OCI-LY7 (cell line): ENCODE measurements around the gene DRP2. TPM values are rescaled to one million over a fixed set of nuclear protein-coding genes. Genes with fewer than 3 reads are reported as not detected.

ENCODE experiments used
- BruUV-seq: library from RNA; stranded (reverse); fragments of 400-500 nt; replicated peaks from 2 replicates; lab custom pipeline; 2021; lab: Mats Ljungman, UMichigan
- CTCF ChIA-PET: fragments of 300-600 bp; sonication (Branson Sonifier 250); formaldehyde crosslinking; loops from one replicate; lab custom pipeline; 2022; ENCODE audit warnings: antibody characterized with exemption; ENCODE audit not compliant: unreplicated experiment; lab: Charles Lee
- POLR2A ChIA-PET: fragments of 300-600 bp; sonication (Branson Sonifier 250); formaldehyde crosslinking; loops from one replicate; lab custom pipeline; 2022; ENCODE audit warnings: antibody characterized with exemption; lab: Charles Lee
- DNase-seq: peaks from one replicate; pipeline ENCODE4 v3.0.0-alpha.2; 2015; ENCODE audit warnings: low spot score
- H2AFZ ChIP-seq: fragments of 200-600 bp; sonication (generic), shearing (Covaris generic); 2 replicates; pipeline ENCODE4 v1.6.1; 2014; ENCODE audit warnings: mild to moderate bottlenecking, antibody characterized with exemption, low read length, moderate library complexity
- H3K27ac ChIP-seq: fragments of 200-600 bp; sonication (generic); 2 replicates; pipeline ENCODE4 v1.5.1; 2014; ENCODE audit warnings: mixed run types, low read depth, mild to moderate bottlenecking, moderate library complexity, low read length, inconsistent platforms; ENCODE audit not compliant: poor library complexity, severe bottlenecking
- H3K36me3 ChIP-seq: fragments of 200-600 bp; sonication (generic); 2 replicates; pipeline ENCODE4 v1.6.1; 2014; ENCODE audit warnings: mild to moderate bottlenecking, antibody characterized with exemption, low read length, moderate library complexity, mixed read lengths; ENCODE audit not compliant: insufficient read depth
- H3K4me1 ChIP-seq: fragments of 200-600 bp; sonication (generic); 2 replicates; pipeline ENCODE4 v1.5.1; 2014; ENCODE audit warnings: mild to moderate bottlenecking, low read length; ENCODE audit not compliant: insufficient read depth, poor library complexity, severe bottlenecking
- H3K4me2 ChIP-seq: fragments of 200-600 bp; sonication (generic); 2 replicates; pipeline ENCODE4 v1.6.1; 2014; ENCODE audit warnings: mild to moderate bottlenecking, low read length
- H3K4me3 ChIP-seq: fragments of 200-600 bp; sonication (generic); 2 replicates; pipeline ENCODE4 v1.5.1; 2014; ENCODE audit warnings: mild to moderate bottlenecking, low read depth, low read length; ENCODE audit not compliant: poor library complexity, severe bottlenecking
- H3K79me2 ChIP-seq: fragments of 200-600 bp; sonication (generic); 2 replicates; pipeline ENCODE4 v1.6.1; 2016; ENCODE audit warnings: low read depth, mild to moderate bottlenecking, low read length, moderate library complexity, mixed read lengths; ENCODE audit not compliant: insufficient read depth
- H3K9me2 ChIP-seq: fragments of 200-600 bp; sonication (generic); 2 replicates; pipeline ENCODE4 v1.6.1; 2016; ENCODE audit warnings: mild to moderate bottlenecking, low read length, mixed read lengths; ENCODE audit not compliant: insufficient read depth
- H3K9me3 ChIP-seq: fragments of 200-600 bp; sonication (generic); 2 replicates; pipeline ENCODE4 v1.6.1; 2014; ENCODE audit warnings: mild to moderate bottlenecking, mixed run types, low read length, mixed read lengths
- H4K20me1 ChIP-seq: fragments of 200-600 bp; sonication (generic); 2 replicates; pipeline ENCODE4 v1.6.1; 2014; ENCODE audit warnings: mild to moderate bottlenecking, antibody characterized with exemption, low read length, moderate library complexity, mixed read lengths; ENCODE audit not compliant: insufficient read depth
- CTCF ChIP-seq: fragments of 200-600 bp; sonication (generic); conservative IDR thresholded peaks from 2 replicates; pipeline ENCODE4 v1.5.1; 2014; ENCODE audit warnings: mild to moderate bottlenecking, antibody characterized with exemption, low read length, moderate library complexity, mixed read lengths
- EZH2phosphoT487 ChIP-seq: fragments of 200-600 bp; sonication (generic); IDR thresholded peaks from 2 replicates; pipeline ENCODE4 v1.6.1; 2018; ENCODE audit warnings: low read depth, borderline replicate concordance, mild to moderate bottlenecking, mixed run types, antibody characterized with exemption, low read length, moderate library complexity, mixed read lengths
- intact Hi-C: fragments of 100-400 bp; cut with micrococcal nuclease; formaldehyde crosslinking; loops from one replicate; pipeline ENCODE4 v1.10.0; 2022; ENCODE audit not compliant: unreplicated experiment
- total RNA-seq, 2 experiments: library from RNA; depleted of rRNA in 1 of 2; stranded (reverse); fragments of >200 nt in 1 of 2; shearing (Covaris generic) in 1 of 2; gene quantifications; 2 replicates each; pipeline ENCODE4 v1.2.3, GENCODE V29; 2014 to 2022

The DRP2 gene
- total RNA-seq, 2 experiments from 2014 or later: 0.82 to 0.93 TPM

- Histone ChIP-seq H3K9me3 (no peaks in the 10 kb centered on the region), H3K36me3 (no peaks in the 10 kb centered on the region), H3K9me2 (no peaks in the 10 kb centered on the region), H3K4me2 (no peak overlapping the region), H3K27ac (no peak overlapping the region), H4K20me1 (no peaks in the 10 kb centered on the region), H2AFZ (no peak overlapping the region), H3K4me1 (no peaks in the 10 kb centered on the region), H3K79me2 (no peaks in the 10 kb centered on the region), H3K4me3 (no peak overlapping the region)
- DNase-seq: no peak
- intact Hi-C loops: no loop called here
- TF ChIP-seq CTCF: no peak
- TF ChIP-seq EZH2phosphoT487: no peak
- ChIA-PET CTCF (no interaction called here), POLR2A (no interaction called here)
- BruUV-seq: no TSS peak
Measured at GRCh38 chrX:101258259-101258581, 38.6 kb downstream of the DRP2 start.

- H3K4me3 ChIP-seq: no peak overlapping the region
- TF ChIP-seq EZH2phosphoT487: no peak
- peak; percentile 72 for TF ChIP-seq CTCF
- no peak overlapping the region for H3K27ac ChIP-seq
- DNase-seq: peak; percentile 40
- H4K20me1 ChIP-seq: no peaks in the 10 kb centered on the region
- ChIA-PET POLR2A (no interaction called here), CTCF (no interaction called here)
- H3K4me2 ChIP-seq: no peak overlapping the region
- H2AFZ ChIP-seq: no peak overlapping the region
- H3K9me3 ChIP-seq: no peaks in the 10 kb centered on the region
- H3K9me2 ChIP-seq: no peaks in the 10 kb centered on the region
- intact Hi-C loops: no loop called here
- H3K79me2 ChIP-seq: no peaks in the 10 kb centered on the region
- H3K4me1 ChIP-seq: no peaks in the 10 kb centered on the region
- H3K36me3 ChIP-seq: no peaks in the 10 kb centered on the region
- BruUV-seq: no TSS peak
Measured at GRCh38 chrX:101260435-101260834, 40.8 kb downstream of the DRP2 start.

GRCh38 chrX:101262590-101262989 is 43.0 kb downstream of the DRP2 start:
- BruUV-seq: no TSS peak
- intact Hi-C loops: no loop called here
- Histone ChIP-seq H3K9me3 (no peaks in the 10 kb centered on the region), H3K4me2 (no peak overlapping the region), H3K36me3 (no peaks in the 10 kb centered on the region), H4K20me1 (no peaks in the 10 kb centered on the region), H3K9me2 (no peaks in the 10 kb centered on the region), H3K27ac (no peak overlapping the region), H3K4me1 (no peaks in the 10 kb centered on the region), H2AFZ (no peak overlapping the region), H3K79me2 (no peaks in the 10 kb centered on the region), H3K4me3 (no peak overlapping the region)
- DNase-seq: no peak
- ChIA-PET POLR2A (no interaction called here), CTCF (no interaction called here)
- TF ChIP-seq CTCF: no peak
- no peak for TF ChIP-seq EZH2phosphoT487
